ENCODE measurements around the gene ZBED4.

Gene ZBED4

DNA sequence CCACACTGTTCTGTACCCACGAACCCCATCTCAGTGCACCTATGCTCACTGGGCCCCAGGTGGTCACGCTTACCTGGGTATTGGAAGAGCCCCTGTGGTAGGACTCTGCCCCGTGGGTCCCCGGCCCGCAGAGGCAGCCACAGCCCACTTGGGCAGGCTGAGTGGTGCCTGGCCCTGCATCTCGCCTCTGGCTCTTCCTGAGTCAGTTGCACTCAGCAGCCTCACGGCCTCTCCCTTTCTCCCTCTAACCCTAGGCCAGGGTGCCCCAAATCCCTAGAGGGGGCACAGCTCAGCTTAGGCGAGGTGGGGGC lies 74.5 kb downstream of the ZBED4 start:
- no peak for TF ChIP-seq ZNF274 (IDR thresholded peaks at IDR 0.05; ENCODE audit: low read depth, low read length)
- H3K4me3 ChIP-seq (ENCODE audit: low read length) = no peak overlapping the region

DNA sequence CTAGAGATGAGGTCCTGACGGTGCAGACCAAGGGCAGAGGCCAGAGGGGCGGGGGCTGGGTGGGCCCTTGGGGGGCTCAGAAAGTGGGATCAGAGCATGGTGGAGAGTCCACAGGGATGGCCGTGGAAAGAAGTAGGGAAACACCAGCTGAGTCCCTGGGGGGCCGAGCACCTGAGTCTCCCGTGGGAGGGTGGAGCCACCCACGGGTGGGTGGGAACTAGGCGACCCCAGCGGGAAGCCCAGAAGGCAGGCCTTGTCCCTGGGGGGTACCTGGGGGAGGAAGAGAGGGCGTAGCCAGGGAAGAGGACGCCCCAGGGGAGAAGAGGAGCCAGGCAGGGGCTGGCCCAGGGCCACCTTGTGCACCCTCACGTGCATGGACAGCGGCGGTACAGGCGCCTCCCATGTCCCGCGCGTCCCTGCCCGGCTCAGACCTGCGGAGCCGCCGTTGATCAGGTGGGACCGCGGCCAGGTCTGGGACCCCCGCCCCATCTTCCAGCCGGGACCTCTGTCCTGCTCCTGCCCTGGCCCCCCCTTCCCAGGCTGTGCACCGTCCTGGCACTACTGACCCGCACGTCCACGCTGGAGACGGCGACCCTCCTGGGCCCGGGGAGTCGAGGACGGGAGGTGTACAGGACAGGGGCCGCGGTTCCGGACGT lies 75.0 kb downstream of the ZBED4 start:
- no peak overlapping the region for H3K4me3 ChIP-seq (ENCODE audit: low read length)
- no peak for TF ChIP-seq ZNF274 (IDR thresholded peaks at IDR 0.05; ENCODE audit: low read depth, low read length)

DNA sequence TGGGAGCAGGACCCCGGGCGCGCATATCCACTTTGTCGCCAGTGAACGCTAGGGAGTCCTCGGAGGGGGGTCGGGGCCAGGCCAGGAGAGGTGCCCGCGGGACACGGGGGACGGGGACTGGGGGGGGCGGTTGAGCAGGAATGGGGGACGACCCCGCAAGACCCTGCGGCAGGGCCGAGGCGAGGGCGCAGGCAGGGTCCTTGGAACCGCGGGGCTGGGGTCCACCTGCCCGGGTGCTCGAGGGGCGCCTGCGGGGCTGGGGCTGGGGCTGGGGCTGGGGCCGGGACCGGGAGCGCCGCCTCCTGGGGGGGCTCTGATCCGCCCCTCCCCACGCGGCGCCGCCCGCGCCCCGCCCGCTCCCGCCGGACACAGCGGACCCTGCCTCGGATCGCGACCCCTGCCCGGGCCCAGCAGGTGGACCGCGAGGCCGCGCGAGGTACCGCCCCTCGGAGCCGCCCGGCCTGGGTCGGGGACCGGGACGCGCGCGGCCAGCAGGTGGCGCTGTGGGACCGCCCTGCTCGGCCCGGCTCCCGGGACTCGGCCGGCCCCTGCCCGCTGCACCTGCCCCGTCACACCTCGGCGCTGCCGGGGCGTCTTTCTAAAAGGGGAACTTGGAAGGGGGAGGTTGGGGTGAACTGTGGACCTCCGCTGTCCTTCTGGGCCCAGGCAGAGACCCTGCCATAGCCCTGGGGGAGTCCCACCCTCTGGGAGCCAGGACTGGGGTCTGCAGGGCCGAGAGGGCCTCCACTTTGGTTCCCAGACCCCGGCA lies 75.8 kb downstream of the ZBED4 start:
- TF ChIP-seq ZNF274 (IDR thresholded peaks at IDR 0.05; ENCODE audit: low read depth, low read length) = no peak
- no peak overlapping the region for H3K4me3 ChIP-seq (ENCODE audit: low read length)

DNA sequence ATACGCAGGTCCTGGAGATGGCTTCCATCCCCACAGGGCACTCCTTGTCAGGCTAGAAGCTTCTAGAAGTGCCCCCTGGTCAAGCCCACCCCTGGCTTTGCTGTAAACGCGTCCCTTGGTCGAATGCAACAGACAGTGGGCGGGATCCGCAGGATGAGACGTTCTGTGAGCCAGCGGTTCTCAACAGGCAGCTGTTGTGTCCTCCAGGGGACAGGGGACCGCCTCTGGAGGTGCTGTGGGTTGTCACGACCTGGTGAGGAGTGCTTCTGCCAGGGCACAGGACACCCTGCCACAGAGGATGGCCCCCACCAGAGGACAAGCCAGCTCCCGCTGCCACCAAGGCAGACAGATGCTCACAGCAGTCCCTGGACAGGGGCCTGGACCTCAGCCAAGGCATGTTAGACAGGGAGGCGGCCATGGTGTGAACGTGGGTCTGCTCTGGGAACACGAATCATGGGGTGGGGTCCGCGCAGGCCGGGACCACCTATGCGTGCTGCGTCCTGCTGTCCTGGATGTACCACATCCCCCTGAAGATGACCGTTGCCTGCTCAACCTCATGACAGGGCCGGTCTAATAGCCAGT lies 76.4 kb downstream of the ZBED4 start:
- no peak overlapping the region for H3K4me3 ChIP-seq (ENCODE audit: low read length)
- TF ChIP-seq ZNF274 (IDR thresholded peaks at IDR 0.05; ENCODE audit: low read depth, low read length) = no peak

DNA sequence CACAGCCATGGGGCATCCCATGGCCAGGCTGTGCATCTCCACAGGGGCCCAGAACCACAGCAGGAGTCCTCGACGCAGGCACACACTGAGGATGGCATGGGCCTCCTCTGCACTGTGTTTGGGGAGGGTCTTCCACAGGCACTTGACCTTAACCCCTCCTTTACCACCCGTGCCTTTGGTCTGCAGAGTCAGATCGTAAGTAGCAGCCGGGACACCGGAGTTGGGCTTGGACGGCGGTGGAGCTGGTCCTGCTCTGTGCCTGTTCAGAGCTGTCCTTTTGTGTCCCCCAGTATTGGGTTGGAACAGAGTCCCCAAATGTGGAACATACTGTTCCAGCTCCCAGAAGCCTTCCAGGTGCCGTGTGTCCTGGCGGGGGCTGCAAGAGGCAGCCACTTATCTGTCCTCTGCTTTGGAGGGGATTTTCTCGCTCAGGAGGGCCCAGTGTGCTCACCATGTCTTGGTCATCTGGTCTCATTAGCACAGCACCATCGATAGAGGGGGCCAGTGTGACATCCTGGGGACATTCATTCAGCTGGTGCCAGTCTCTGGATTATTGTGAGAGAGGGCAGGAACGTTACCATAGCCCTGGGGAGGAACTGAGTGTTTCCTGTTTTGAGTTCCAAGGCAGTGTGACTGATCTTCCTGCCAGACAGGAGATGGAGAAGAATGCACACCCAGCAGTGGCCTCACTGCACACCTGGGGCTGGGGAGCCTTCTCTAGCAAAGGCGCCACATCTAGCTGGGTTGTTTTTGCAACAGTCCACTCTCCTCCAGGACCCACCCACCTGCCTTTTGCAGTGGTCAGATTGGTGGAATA lies 77.2 kb downstream of the ZBED4 start:
- no peak overlapping the region for H3K4me3 ChIP-seq (ENCODE audit: low read length)
- TF ChIP-seq ZNF274 (IDR thresholded peaks at IDR 0.05; ENCODE audit: low read depth, low read length) = no peak

DNA sequence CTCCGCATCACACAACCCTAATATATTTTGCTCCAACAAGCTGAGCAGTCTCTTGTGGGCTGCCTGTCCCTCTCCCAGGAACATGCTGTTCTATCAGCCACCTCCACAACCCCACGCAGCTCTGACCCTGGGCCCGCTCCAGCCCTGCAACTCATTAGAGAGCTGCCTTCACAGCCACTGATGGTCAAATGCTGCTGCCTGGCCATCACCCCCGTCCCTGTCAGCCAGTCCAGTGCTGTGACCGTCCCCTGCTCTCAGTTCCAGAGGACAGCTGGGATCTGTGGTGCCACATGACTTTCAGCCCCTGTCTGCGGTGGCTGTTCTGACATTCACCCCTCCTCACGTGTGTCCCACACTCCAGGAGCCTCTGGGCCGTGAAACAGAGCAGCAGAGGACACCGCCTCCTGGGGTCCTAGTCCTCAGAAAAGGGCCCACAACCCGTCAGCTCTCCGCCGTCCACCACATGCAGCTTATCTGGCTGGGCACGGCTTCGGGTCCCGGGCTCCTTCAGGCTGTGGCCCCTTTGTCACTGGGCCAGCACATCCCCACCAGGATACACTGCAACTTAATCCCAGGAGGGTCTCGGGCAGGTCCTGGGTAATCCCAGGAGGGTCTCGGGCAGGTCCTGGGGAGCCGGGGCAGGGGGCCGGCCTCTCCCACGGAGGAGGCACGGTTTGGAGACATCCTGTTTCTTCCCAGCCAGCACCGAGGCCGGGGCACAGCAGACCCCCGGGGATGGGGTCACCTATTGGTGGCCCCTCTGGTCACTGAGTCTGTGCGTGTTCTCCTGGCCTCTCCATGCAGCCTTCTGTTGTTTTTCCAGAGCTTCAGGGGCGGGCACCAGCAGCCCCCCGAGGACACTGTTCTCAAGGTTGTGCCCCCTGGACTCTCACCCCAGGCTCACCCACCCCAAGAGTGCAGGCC lies 79.9 kb downstream of the ZBED4 start:
- TF ChIP-seq ZNF274 (IDR thresholded peaks at IDR 0.05; ENCODE audit: low read depth, low read length) = no peak
- H3K4me3 ChIP-seq (ENCODE audit: low read length) = no peak overlapping the region

DNA sequence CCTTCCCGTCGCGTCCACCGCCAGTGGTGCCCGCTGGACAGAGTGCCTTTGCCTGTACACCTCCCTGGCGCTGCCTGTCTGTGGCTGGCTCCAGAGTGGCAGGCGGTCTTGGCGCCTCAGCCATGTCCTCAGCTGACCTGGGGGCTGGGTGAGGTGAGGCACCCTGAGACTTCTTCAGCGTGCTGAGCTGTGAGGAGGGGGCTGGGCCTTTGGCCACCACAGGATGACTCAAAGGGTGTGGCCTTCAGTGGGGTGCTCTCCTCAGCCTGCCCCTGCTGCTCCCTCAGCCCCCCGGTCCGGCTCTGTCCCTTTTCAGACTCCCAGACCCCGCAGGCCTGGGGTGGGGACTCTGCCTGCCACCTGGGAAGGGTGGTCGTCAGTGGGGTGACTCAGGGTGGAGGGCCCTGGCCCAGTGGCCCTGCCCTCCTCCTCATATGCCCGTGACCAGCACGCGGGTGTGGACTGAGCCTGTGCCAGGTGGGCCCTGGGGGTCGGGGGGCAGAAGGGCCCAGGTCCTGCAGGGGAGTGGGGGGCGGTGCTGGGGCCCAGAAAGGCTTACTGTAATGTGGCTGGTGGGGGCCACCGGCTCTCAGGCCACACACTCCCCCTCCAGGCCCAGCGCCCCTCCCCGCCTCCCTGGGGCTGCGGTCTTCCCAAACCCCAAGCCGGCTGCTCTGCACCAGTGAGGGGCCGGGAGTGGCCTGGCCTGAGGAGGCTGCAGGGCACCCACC lies 80.7 kb downstream of the ZBED4 start:
- no peak for TF ChIP-seq ZNF274 (IDR thresholded peaks at IDR 0.05; ENCODE audit: low read depth, low read length)
- peak overlapping the region; percentile 51; the same call in 1 of the 2 replicates for H3K4me3 ChIP-seq (ENCODE audit: low read length)

DNA sequence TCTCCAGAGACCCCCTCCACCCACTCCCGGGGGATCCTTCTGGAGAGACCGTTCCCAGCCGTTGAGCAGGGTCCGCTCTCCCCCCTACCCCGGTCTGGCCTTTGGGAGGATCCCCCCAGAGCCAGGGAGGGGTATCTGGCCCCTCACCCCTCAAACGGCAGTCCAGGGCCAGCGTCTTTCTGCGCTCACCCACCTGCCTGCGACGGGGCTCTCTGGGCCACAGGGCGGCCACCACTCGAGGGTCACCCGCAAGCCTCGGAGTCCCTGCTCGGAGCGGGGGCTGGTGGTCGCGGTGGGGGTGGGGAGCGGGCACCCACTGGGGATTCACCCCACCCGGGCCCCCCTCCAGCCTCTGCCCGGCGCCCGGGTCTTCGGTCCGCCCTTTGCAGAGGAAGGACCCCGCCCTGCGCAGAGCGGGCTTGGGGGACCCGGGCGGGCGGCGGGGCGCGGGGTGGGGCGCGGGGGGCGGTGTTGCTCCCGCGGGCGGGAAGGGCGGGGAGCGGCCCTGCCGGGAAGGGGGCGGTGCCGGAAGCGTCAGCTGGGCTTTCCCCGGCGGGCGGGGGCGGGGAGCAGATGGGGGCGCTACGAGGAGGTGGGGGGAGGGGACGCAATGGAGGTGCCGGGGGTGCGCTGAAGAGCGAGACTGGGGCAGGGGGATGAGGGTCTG lies 81.4 kb downstream of the ZBED4 start:
- peak overlapping the region; percentile 51 for H3K4me3 ChIP-seq (ENCODE audit: low read length)
- TF ChIP-seq ZNF274 (IDR thresholded peaks at IDR 0.05; ENCODE audit: low read depth, low read length) = no peak

DNA sequence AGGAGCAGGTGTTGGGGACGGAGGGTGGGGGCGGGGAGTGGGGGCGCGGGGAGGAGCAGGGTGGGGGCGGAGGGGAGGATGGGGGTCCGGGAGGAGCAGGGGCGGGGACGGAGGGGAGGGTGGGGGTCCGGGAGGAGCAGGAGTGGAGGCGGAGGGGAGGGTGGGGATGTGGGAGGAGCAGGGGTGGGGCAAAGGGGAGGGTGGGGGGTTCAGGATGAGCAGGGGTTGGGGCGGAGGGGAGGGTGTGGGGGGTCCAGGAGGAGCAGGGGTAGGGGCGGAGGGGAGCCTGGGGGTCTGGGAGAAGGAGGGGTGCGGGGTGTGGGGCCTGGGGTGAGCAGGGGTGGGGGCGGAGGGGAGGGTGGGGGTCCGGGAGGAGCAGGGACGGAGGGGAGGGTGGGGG lies 81.9 kb downstream of the ZBED4 start:
- TF ChIP-seq ZNF274 (IDR thresholded peaks at IDR 0.05; ENCODE audit: low read depth, low read length) = no peak
- no peak overlapping the region for H3K4me3 ChIP-seq (ENCODE audit: low read length)

DNA sequence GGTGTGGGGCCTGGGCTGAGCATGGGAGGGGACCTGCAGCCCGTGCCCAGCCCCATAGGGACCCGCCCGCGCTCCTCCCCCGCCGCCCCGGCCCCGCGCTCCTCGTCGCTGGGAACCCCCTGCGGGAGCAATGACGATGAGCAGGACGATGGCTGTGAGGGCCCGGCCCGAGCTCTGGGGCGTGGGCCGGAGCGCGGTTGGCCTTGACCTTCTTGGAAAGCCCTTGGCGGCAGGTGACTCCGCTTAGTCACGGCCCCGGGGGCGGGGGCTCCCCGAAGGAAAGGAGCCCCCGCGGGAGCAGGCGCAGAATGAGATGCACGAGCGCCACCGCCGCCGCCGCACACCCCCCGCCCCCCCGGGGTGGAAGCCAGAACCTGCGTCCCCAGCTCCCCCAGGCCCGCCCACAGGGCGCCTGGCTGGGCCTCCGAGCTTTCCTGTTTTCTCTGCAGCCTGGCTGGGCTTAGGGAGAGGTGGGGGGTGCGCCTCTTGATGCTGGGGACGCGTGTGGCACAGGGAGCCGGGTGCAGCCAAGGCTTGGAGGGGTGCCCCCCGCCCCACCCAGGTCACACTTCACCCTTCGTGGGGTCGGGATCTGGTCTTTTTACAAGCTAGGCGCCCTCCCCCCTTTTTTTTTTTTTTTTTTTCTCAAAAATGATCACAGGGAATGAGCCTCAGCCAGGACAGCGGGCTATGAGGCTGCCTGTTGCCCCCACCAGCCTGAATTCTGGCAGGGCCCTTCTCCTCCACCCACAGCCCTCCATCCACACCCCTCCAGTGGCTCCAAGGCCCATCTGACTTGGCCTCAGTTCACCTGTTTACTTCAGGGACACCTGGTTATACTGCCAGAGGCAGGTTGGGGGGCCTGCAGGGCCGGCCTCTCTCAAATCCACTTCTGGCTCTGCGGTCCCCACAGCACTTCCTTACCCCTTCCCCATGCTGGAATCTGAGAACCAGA lies 82.7 kb downstream of the ZBED4 start:
- no peak for TF ChIP-seq ZNF274 (IDR thresholded peaks at IDR 0.05; ENCODE audit: low read depth, low read length)
- no peak overlapping the region; the same call in 1 of the 2 replicates for H3K4me3 ChIP-seq (ENCODE audit: low read length)

DNA sequence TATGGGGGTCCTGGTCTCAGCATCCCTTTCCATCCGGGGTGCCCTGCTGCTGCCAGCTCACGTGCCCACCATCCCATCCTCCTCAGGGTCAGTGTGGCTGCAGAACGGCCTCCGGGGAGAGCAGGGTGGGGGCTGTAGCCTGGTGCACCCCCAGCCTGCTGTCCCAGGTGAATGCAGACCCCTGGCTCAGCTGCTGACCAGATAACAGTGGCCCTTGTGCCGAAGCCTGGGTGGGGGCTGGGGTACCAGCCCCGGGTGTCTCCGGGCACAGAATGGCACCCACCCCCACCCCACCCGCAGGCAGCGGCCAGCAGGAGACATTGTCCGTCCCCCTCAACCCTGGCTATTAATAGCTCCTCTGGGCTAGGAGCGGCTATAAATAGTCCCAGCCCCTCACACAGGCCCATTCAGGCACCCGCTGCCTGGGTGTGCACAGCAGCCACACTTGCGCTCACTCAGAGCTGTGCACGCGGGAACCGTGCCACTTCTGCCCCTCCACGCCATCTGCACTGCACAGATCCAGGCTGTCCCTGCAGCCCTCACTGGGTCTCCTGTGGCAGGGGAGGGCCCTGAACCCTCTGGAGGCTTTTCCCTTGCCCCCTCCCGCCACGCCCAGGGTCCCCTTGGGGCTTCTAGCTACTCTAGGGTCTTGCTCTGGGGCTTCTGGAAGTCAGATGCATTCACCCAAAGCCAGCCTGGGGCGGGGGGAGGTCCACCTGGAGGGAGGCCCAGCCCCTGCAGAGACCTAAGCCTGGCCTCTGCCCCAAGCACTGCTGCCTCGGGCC lies 83.5 kb downstream of the ZBED4 start:
- TF ChIP-seq ZNF274 (IDR thresholded peaks at IDR 0.05; ENCODE audit: low read depth, low read length) = no peak
- H3K4me3 ChIP-seq (ENCODE audit: low read length) = no peak overlapping the region
